Vagina (tissue), 2 donors: ENCODE results near the gene CCM2. TPM values are rescaled to one million over a fixed set of nuclear protein-coding genes. Genes with fewer than 3 reads are reported as not detected.

Experiments used
- DNase-seq, 2 donors: peaks; one replicate each; pipeline ENCODE4 v3.0.0-alpha.2; 2017; ENCODE audit errors: extremely low spot score in 2 of 2
- H3K27ac ChIP-seq: fragments of 200-600 bp; sonication (generic); one replicate; pipeline ENCODE4 v1.5.1; 2019
- H3K27me3 ChIP-seq: fragments of 200-600 bp; sonication (generic); one replicate; pipeline ENCODE4 v1.5.1; 2019
- H3K36me3 ChIP-seq, 2 donors: fragments of 200-600 bp; sonication (generic); one replicate each; pipeline ENCODE4 v1.5.1; 2017 to 2019
- H3K4me1 ChIP-seq: fragments of 200-600 bp; sonication (generic); one replicate; pipeline ENCODE4 v1.5.1; 2019
- H3K4me3 ChIP-seq, 2 donors: fragments of 200-600 bp; sonication (generic); 1 replicate in 1 of 2; 2 replicates in 1 of 2; pipeline ENCODE4 v1.5.1; 2016 to 2019
- H3K9me3 ChIP-seq: fragments of 200-600 bp; sonication (generic); one replicate; pipeline ENCODE4 v1.5.1; 2019
- CTCF ChIP-seq, 3 experiments: fragments of 450-650 bp in 2 of 3; fragments of 200-600 bp in 1 of 3; sonication (generic) in 1 of 3; IDR thresholded peaks; one replicate each; pipeline ENCODE4 v1.5.1; 2017 to 2019; ENCODE audit warnings: antibody characterized with exemption in 3 of 3, mild to moderate bottlenecking in 2 of 3, moderate library complexity in 2 of 3
- POLR2A ChIP-seq, 2 donors: fragments of 450-650 bp; IDR thresholded peaks; one replicate each; pipeline ENCODE4 v1.6.1; 2017; ENCODE audit warnings: antibody characterized with exemption in 2 of 2, mild to moderate bottlenecking in 2 of 2, moderate library complexity in 2 of 2
- POLR2AphosphoS5 ChIP-seq, 2 donors: sonication (generic); formaldehyde crosslinking; IDR thresholded peaks; one replicate each; pipeline ENCODE4 v1.9.0; 2017; ENCODE audit warnings: antibody characterized with exemption in 2 of 2, mild to moderate bottlenecking in 2 of 2, low read depth in 1 of 2; ENCODE audit not compliant: insufficient read depth in 1 of 2
- intact Hi-C: fragments of 100-400 bp; cut with DNase I; formaldehyde crosslinking; loops from one replicate; pipeline ENCODE4 v1.15.1; 2023
- total RNA-seq: library from RNA; depleted of rRNA; stranded (reverse); fragments of >200 nt; gene quantifications from one replicate; pipeline ENCODE4 v1.2.3, GENCODE V29; 2016

The CCM2 gene
- total RNA-seq, 1 donor from 2014 or later: 44.2 TPM

GRCh38 chr7:44969701-44970522 lies 30.1 kb upstream of the CCM2 start:
- Histone ChIP-seq H3K4me3 (no peak overlapping the region), H3K36me3 (no peaks in the 10 kb centered on the region), H3K27ac (no peak overlapping the region), H3K27me3 (no peaks in the 10 kb centered on the region), H3K9me3 (no peaks in the 10 kb centered on the region), H3K4me1 (no peaks in the 10 kb centered on the region)
- DNase-seq: no peak
- intact Hi-C loops: no loop called here
- TF ChIP-seq POLR2AphosphoS5 (IDR thresholded peaks at IDR 0.05; ENCODE audit: insufficient read depth in 1 of 2, low read depth in 1 of 2) (no peak), POLR2A (IDR thresholded peaks at IDR 0.05) (no peak), CTCF (IDR thresholded peaks at IDR 0.05) (no peak)

GRCh38 chr7:44970523-44971051 lies 29.4 kb upstream of the CCM2 start:
- Histone ChIP-seq H3K4me3 (no peak overlapping the region), H3K27ac (no peak overlapping the region), H3K27me3 (no peaks in the 10 kb centered on the region), H3K9me3 (no peaks in the 10 kb centered on the region), H3K4me1 (no peaks in the 10 kb centered on the region), H3K36me3 (no peaks in the 10 kb centered on the region)
- TF ChIP-seq POLR2A (IDR thresholded peaks at IDR 0.05): no peak
- no peak for TF ChIP-seq POLR2AphosphoS5 (IDR thresholded peaks at IDR 0.05; ENCODE audit: insufficient read depth in 1 of 2, low read depth in 1 of 2)
- TF ChIP-seq CTCF (IDR thresholded peaks at IDR 0.05): no peak
- no peak for DNase-seq
- intact Hi-C loops: no loop called here

- no peaks in the 10 kb centered on the region for H3K36me3 ChIP-seq
- intact Hi-C loops: no loop called here
- no peaks in the 10 kb centered on the region for H3K9me3 ChIP-seq
- DNase-seq: no peak
- H3K27me3 ChIP-seq: no peaks in the 10 kb centered on the region
- no peak overlapping the region for H3K4me3 ChIP-seq
- no peaks in the 10 kb centered on the region for H3K4me1 ChIP-seq
- H3K27ac ChIP-seq: no peak overlapping the region
- TF ChIP-seq POLR2AphosphoS5 (IDR thresholded peaks at IDR 0.05; ENCODE audit: insufficient read depth in 1 of 2, low read depth in 1 of 2) (no peak), POLR2A (IDR thresholded peaks at IDR 0.05) (no peak)
Observed at GRCh38 chr7:44971188-44971901, 28.7 kb upstream of the CCM2 start.

- H3K36me3 ChIP-seq: no peaks in the 10 kb centered on the region
- TF ChIP-seq POLR2A (IDR thresholded peaks at IDR 0.05) (no peak), POLR2AphosphoS5 (IDR thresholded peaks at IDR 0.05; ENCODE audit: insufficient read depth in 1 of 2, low read depth in 1 of 2) (no peak), CTCF (IDR thresholded peaks at IDR 0.05) (no peak)
- no peak overlapping the region for H3K4me3 ChIP-seq
- no peak for DNase-seq
- no peaks in the 10 kb centered on the region for H3K27me3 ChIP-seq
- no peak overlapping the region for H3K27ac ChIP-seq
- no peaks in the 10 kb centered on the region for H3K4me1 ChIP-seq
- intact Hi-C loops: no loop called here
- no peaks in the 10 kb centered on the region for H3K9me3 ChIP-seq
Observed at GRCh38 chr7:44971902-44972441, 28.0 kb upstream of the CCM2 start.

GRCh38 chr7:44972562-44972961 lies 27.4 kb upstream of the CCM2 start:
- Histone ChIP-seq H3K27ac (no peak overlapping the region), H3K9me3 (no peaks in the 10 kb centered on the region), H3K4me1 (no peaks in the 10 kb centered on the region), H3K27me3 (no peaks in the 10 kb centered on the region), H3K4me3 (no peak overlapping the region), H3K36me3 (no peaks in the 10 kb centered on the region)
- no peak for DNase-seq
- intact Hi-C loops: no loop called here
- no peak for TF ChIP-seq CTCF (IDR thresholded peaks at IDR 0.05)
- TF ChIP-seq POLR2AphosphoS5 (IDR thresholded peaks at IDR 0.05; ENCODE audit: insufficient read depth in 1 of 2, low read depth in 1 of 2): no peak
- TF ChIP-seq POLR2A (IDR thresholded peaks at IDR 0.05): no peak
